Gastrocnemius medialis (tissue), 4 donors: ENCODE results near the gene LCN2.

Source experiments
- CTCF ChIP-seq, 5 experiments: fragments of 450-650 bp in 3 of 5; fragments of 200-600 bp in 2 of 5; sonication (generic) in 2 of 5; IDR thresholded peaks in 4 of 5; conservative IDR thresholded peaks in 1 of 5; 1 replicate in 4 of 5; 2 replicates in 1 of 5; pipeline ENCODE4 v1.5.1; 2016 to 2019; ENCODE audit warnings: antibody characterized with exemption in 5 of 5, mild to moderate bottlenecking in 3 of 5, moderate library complexity in 3 of 5
- POLR2A ChIP-seq, 2 donors: fragments of 450-650 bp; IDR thresholded peaks; one replicate each; pipeline ENCODE4 v1.6.1; 2017; ENCODE audit warnings: antibody characterized with exemption in 2 of 2, mild to moderate bottlenecking in 2 of 2, moderate library complexity in 2 of 2

GRCh38 chr9:128159522-128159783 is 10.2 kb downstream of the LCN2 start:
- TF ChIP-seq CTCF (IDR thresholded peaks at IDR 0.05 in 4 of 5, conservative IDR thresholded peaks at IDR 0.05 in 1 of 5) (no peak), POLR2A (IDR thresholded peaks at IDR 0.05) (no peak)
